ENCODE results near the gene MON1A.

GRCh38 chr3:49882166-49882565 is 47.4 kb downstream of the MON1A start:
- TF ChIP-seq CTCF (IDR thresholded peaks at IDR 0.05; ENCODE audit: insufficient read depth, low read length, poor library complexity, severe bottlenecking) = no peak
- no peak for TF ChIP-seq EZH2phosphoT487 (conservative IDR thresholded peaks at IDR 0.05; ENCODE audit: low read length)

Data from SU-DHL-6 (cell line).